OCI-LY3 (cell line): Measurements from ENCODE around the gene SPON1.

ENCODE experiments used
- CTCF ChIP-seq: fragments of 200-600, 300-600 bp; sonication (generic); IDR thresholded peaks from 2 replicates; pipeline ENCODE4 v1.5.1; 2014; ENCODE audit warnings: antibody characterized with exemption, low read length, low read depth
- EZH2phosphoT487 ChIP-seq: fragments of 200-600 bp; shearing (Covaris generic); IDR thresholded peaks from 2 replicates; pipeline ENCODE4 v1.6.1; 2018; ENCODE audit warnings: antibody characterized with exemption, mixed run types, low read depth

- TF ChIP-seq CTCF (no peak), EZH2phosphoT487 (no peak)
Observed at GRCh38 chr11:14058061-14058460, 95.5 kb downstream of the SPON1 start.
